ENCODE results near the gene NCAPG.

NCAPG gene

GRCh38 chr4:17812801-17813200, 2.0 kb downstream of the NCAPG start:
- H3K27ac ChIP-seq = no peak overlapping the region
- no peak overlapping the region for H3K4me3 ChIP-seq (ENCODE audit: low read depth in 1 of 2, low read length in 1 of 2)
- peaks cover 33 to 39% of the 10 kb centered on the region in 2 experiments for H3K4me1 ChIP-seq (ENCODE audit: control insufficient read depth in 1 of 2, insufficient read depth in 1 of 2, low read depth in 1 of 2, low read length in 1 of 2)
- TF ChIP-seq CTCF (IDR thresholded peaks at IDR 0.05) = no peak
- peaks cover 10% of the 10 kb centered on the region for H3K36me3 ChIP-seq
- H3K9me3 ChIP-seq = no peaks in the 10 kb centered on the region
- H3K27me3 ChIP-seq = no peaks in the 10 kb centered on the region

- Histone ChIP-seq H3K4me3 (ENCODE audit: low read depth in 1 of 2, low read length in 1 of 2) (no peak overlapping the region), H3K4me1 (ENCODE audit: control insufficient read depth in 1 of 2, insufficient read depth in 1 of 2, low read depth in 1 of 2, low read length in 1 of 2) (peaks cover 23 to 36% of the 10 kb centered on the region in 2 experiments), H3K27ac (peak overlapping the region; percentile 8), H3K36me3 (peaks cover 10% of the 10 kb centered on the region), H3K27me3 (no peaks in the 10 kb centered on the region), H3K9me3 (no peaks in the 10 kb centered on the region)
- TF ChIP-seq CTCF (IDR thresholded peaks at IDR 0.05) = no peak
Measured at GRCh38 chr4:17814140-17814539, 3.4 kb downstream of the NCAPG start.

GRCh38 chr4:17816142-17816541, 5.4 kb downstream of the NCAPG start:
- no peaks in the 10 kb centered on the region for H3K9me3 ChIP-seq
- H3K4me3 ChIP-seq (ENCODE audit: low read depth in 1 of 2, low read length in 1 of 2) = no peak overlapping the region
- TF ChIP-seq CTCF (IDR thresholded peaks at IDR 0.05) = no peak
- H3K36me3 ChIP-seq = peaks cover 10% of the 10 kb centered on the region
- H3K27ac ChIP-seq = no peak overlapping the region
- no peaks in the 10 kb centered on the region for H3K27me3 ChIP-seq
- H3K4me1 ChIP-seq (ENCODE audit: control insufficient read depth in 1 of 2, insufficient read depth in 1 of 2, low read depth in 1 of 2, low read length in 1 of 2) = peaks cover 7 to 20% of the 10 kb centered on the region in 2 experiments

- H3K4me3 ChIP-seq (ENCODE audit: low read depth in 1 of 2, low read length in 1 of 2) = no peak overlapping the region
- peaks cover 10% of the 10 kb centered on the region for H3K36me3 ChIP-seq
- H3K4me1 ChIP-seq (ENCODE audit: control insufficient read depth in 1 of 2, insufficient read depth in 1 of 2, low read depth in 1 of 2, low read length in 1 of 2) = peaks cover 0 to 11% of the 10 kb centered on the region in 2 experiments
- no peaks in the 10 kb centered on the region for H3K27me3 ChIP-seq
- H3K27ac ChIP-seq = no peak overlapping the region
- H3K9me3 ChIP-seq = no peaks in the 10 kb centered on the region
- TF ChIP-seq CTCF (IDR thresholded peaks at IDR 0.05) = no peak
Measured at GRCh38 chr4:17817027-17817426, 6.2 kb downstream of the NCAPG start.

- Histone ChIP-seq H3K27me3 (no peaks in the 10 kb centered on the region), H3K36me3 (peaks cover 29% of the 10 kb centered on the region), H3K4me1 (ENCODE audit: control insufficient read depth in 1 of 2, insufficient read depth in 1 of 2, low read depth in 1 of 2, low read length in 1 of 2) (no peaks in the 10 kb centered on the region), H3K4me3 (ENCODE audit: low read depth in 1 of 2, low read length in 1 of 2) (no peak overlapping the region), H3K27ac (no peak overlapping the region), H3K9me3 (no peaks in the 10 kb centered on the region)
- TF ChIP-seq CTCF (IDR thresholded peaks at IDR 0.05) = no peak
Measured at GRCh38 chr4:17823871-17824669, 13.3 kb downstream of the NCAPG start.
